PC-3 (cell line): ENCODE measurements around the gene NDUFA5.

Experiments
- EZH2 ChIP-seq: fragments of 300-600 bp; sonication (generic); IDR thresholded peaks from one replicate; pipeline ENCODE4 v1.6.1; 2017; ENCODE audit warnings: antibody characterized with exemption, mild to moderate bottlenecking, low read length; ENCODE audit not compliant: unreplicated experiment
- TF ChIP-seq, protein P1 (sequence below): fragments of 300-600 bp; sonication (generic); conservative IDR thresholded peaks from 2 replicates; pipeline ENCODE4 v1.5.1; 2017; ENCODE audit warnings: antibody characterized with exemption, low read depth, mild to moderate bottlenecking, low read length

DNA sequence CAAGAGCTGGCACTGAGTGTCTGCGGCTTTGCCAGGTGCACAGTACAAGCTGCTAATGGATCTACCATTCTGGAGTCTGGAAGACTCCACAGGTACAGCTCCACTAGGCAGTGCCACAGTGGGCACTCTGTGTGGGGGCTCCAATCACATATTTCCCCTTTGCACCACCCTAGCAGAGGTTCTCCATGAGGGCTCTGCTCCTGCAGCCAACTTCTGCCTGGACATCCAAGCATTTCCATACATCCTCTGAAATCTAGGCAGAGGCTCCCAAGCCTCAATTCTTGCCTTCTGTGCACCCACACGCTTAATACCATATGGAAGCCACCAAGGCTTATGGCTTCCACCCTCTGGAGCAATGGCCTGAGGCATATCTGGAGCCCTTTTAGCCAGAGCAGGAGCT, 52.4 kb downstream of the NDUFA5 start:
- TF ChIP-seq, protein P1, sequence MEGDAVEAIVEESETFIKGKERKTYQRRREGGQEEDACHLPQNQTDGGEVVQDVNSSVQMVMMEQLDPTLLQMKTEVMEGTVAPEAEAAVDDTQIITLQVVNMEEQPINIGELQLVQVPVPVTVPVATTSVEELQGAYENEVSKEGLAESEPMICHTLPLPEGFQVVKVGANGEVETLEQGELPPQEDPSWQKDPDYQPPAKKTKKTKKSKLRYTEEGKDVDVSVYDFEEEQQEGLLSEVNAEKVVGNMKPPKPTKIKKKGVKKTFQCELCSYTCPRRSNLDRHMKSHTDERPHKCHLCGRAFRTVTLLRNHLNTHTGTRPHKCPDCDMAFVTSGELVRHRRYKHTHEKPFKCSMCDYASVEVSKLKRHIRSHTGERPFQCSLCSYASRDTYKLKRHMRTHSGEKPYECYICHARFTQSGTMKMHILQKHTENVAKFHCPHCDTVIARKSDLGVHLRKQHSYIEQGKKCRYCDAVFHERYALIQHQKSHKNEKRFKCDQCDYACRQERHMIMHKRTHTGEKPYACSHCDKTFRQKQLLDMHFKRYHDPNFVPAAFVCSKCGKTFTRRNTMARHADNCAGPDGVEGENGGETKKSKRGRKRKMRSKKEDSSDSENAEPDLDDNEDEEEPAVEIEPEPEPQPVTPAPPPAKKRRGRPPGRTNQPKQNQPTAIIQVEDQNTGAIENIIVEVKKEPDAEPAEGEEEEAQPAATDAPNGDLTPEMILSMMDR, result no peak
- no peak for TF ChIP-seq EZH2
